HEK293 (cell line): ENCODE measurements around the gene IFT43.

Experiments
- CTCF ChIA-PET: fragments of 350-600 bp; formaldehyde crosslinking; extraction: SDS; loops from one replicate; lab custom pipeline; 2021; ENCODE audit warnings: antibody characterized with exemption; lab: Yijun Ruan, JAX
- POLR2A ChIA-PET: fragments of 300-600 bp; formaldehyde crosslinking; extraction: SDS; loops from one replicate; lab custom pipeline; 2020; ENCODE audit warnings: antibody characterized with exemption, inconsistent platforms; lab: Yijun Ruan, JAX
- H3K27ac ChIP-seq: fragments of 200-500 bp; sonication (Bioruptor generic); 2 replicates; pipeline ENCODE4 v1.5.1; 2014; ENCODE audit warnings: low read depth, low read length, control low read depth, inconsistent platforms; ENCODE audit errors: extremely low read depth
- H3K36me3 ChIP-seq, 2 experiments: fragments of 200-500 bp in 1 of 2; sonication (Bioruptor generic) in 1 of 2; 1 replicate in 1 of 2; 2 replicates in 1 of 2; pipeline ENCODE4 v1.5.1; 2014 to 2017; ENCODE audit warnings: inconsistent platforms in 2 of 2, low read length in 2 of 2; ENCODE audit not compliant: control insufficient read depth in 2 of 2, insufficient read depth in 1 of 2
- H3K4me1 ChIP-seq: fragments of 200-500 bp; sonication (Bioruptor generic); 2 replicates; pipeline ENCODE4 v1.5.1; 2014; ENCODE audit warnings: mild to moderate bottlenecking, low read length, inconsistent platforms; ENCODE audit not compliant: control insufficient read depth, insufficient read depth
- H3K4me3 ChIP-seq: 2 replicates; pipeline ENCODE4 v1.5.1; 2011; ENCODE audit warnings: low read depth, mild to moderate bottlenecking, control low read depth, low read length, moderate library complexity
- H3K9me3 ChIP-seq: fragments of 200-500 bp; sonication (Bioruptor generic); 2 replicates; pipeline ENCODE4 v1.5.1; 2014; ENCODE audit warnings: low read depth, low read length, inconsistent platforms; ENCODE audit not compliant: control insufficient read depth, insufficient read depth
- EGR2 ChIP-seq: fragments of 450-650 bp; formaldehyde crosslinking; IDR thresholded peaks from 2 replicates; pipeline ENCODE4 v1.5.1; 2016; ENCODE audit warnings: low read depth, missing biosample characterization, missing genetic modification characterization
- GLIS2 ChIP-seq: fragments of 450-650 bp; formaldehyde crosslinking; IDR thresholded peaks from 2 replicates; pipeline ENCODE4 v1.5.1; 2016; ENCODE audit warnings: missing biosample characterization, missing genetic modification characterization
- KLF1 ChIP-seq: fragments of 450-650 bp; formaldehyde crosslinking; IDR thresholded peaks from 2 replicates; pipeline ENCODE4 v1.5.1; 2016; ENCODE audit warnings: missing biosample characterization, missing genetic modification characterization
- KLF16 ChIP-seq: fragments of 450-650 bp; formaldehyde crosslinking; IDR thresholded peaks from 2 replicates; pipeline ENCODE4 v1.5.1; 2017; ENCODE audit warnings: missing biosample characterization, missing genetic modification characterization
- KLF8 ChIP-seq: fragments of 450-650 bp; formaldehyde crosslinking; IDR thresholded peaks from 2 replicates; pipeline ENCODE4 v1.5.1; 2016; ENCODE audit warnings: missing biosample characterization, missing genetic modification characterization
- SCRT2 ChIP-seq: fragments of 450-650 bp; formaldehyde crosslinking; IDR thresholded peaks from 2 replicates; pipeline ENCODE4 v1.5.1; 2016; ENCODE audit warnings: missing biosample characterization, missing genetic modification characterization
- SP3 ChIP-seq: fragments of 450-650 bp; formaldehyde crosslinking; IDR thresholded peaks from 2 replicates; pipeline ENCODE4 v1.5.1; 2016; ENCODE audit warnings: missing biosample characterization, missing genetic modification characterization
- ZFHX2 ChIP-seq: fragments of 450-650 bp; formaldehyde crosslinking; conservative IDR thresholded peaks from 2 replicates; pipeline ENCODE4 v1.5.1; 2016; ENCODE audit warnings: missing biosample characterization, missing genetic modification characterization
- ZFP69B ChIP-seq: fragments of 450-650 bp; formaldehyde crosslinking; IDR thresholded peaks from 2 replicates; pipeline ENCODE4 v1.5.1; 2016; ENCODE audit warnings: missing biosample characterization, missing genetic modification characterization
- ZNF10 ChIP-seq: fragments of 450-650 bp; formaldehyde crosslinking; IDR thresholded peaks from 2 replicates; pipeline ENCODE4 v1.5.1; 2017; ENCODE audit warnings: missing biosample characterization, missing genetic modification characterization
- ZNF133 ChIP-seq: fragments of 450-650 bp; formaldehyde crosslinking; IDR thresholded peaks from 2 replicates; pipeline ENCODE4 v1.5.1; 2016; ENCODE audit warnings: missing biosample characterization, missing genetic modification characterization
- ZNF223 ChIP-seq: fragments of 450-650 bp; formaldehyde crosslinking; IDR thresholded peaks from 2 replicates; pipeline ENCODE4 v1.5.1; 2016; ENCODE audit warnings: missing biosample characterization, missing genetic modification characterization
- ZNF514 ChIP-seq: fragments of 450-650 bp; formaldehyde crosslinking; IDR thresholded peaks from 2 replicates; pipeline ENCODE4 v1.5.1; 2016; ENCODE audit warnings: missing biosample characterization, missing genetic modification characterization
- ZNF544 ChIP-seq: fragments of 450-650 bp; formaldehyde crosslinking; IDR thresholded peaks from 2 replicates; pipeline ENCODE4 v1.5.0; 2017; ENCODE audit warnings: missing biosample characterization, missing genetic modification characterization
- ZNF623 ChIP-seq: fragments of 450-650 bp; formaldehyde crosslinking; IDR thresholded peaks from 2 replicates; pipeline ENCODE4 v1.5.1; 2016; ENCODE audit warnings: missing biosample characterization, missing genetic modification characterization
- ZNF747 ChIP-seq: fragments of 450-650 bp; formaldehyde crosslinking; IDR thresholded peaks from 2 replicates; pipeline ENCODE4 v1.5.1; 2016; ENCODE audit warnings: missing biosample characterization, missing genetic modification characterization
- ZSCAN30 ChIP-seq: fragments of 450-650 bp; IDR thresholded peaks from 2 replicates; pipeline ENCODE4 v1.5.1; 2018; ENCODE audit warnings: missing biosample characterization, mild to moderate bottlenecking, missing genetic modification characterization, moderate library complexity
- TF ChIP-seq, protein P1 (sequence below): fragments of 450-650 bp; formaldehyde crosslinking; IDR thresholded peaks from 2 replicates; pipeline ENCODE4 v1.5.0; 2017; ENCODE audit warnings: missing biosample characterization, missing genetic modification characterization, borderline replicate concordance

Gene IFT43

DNA sequence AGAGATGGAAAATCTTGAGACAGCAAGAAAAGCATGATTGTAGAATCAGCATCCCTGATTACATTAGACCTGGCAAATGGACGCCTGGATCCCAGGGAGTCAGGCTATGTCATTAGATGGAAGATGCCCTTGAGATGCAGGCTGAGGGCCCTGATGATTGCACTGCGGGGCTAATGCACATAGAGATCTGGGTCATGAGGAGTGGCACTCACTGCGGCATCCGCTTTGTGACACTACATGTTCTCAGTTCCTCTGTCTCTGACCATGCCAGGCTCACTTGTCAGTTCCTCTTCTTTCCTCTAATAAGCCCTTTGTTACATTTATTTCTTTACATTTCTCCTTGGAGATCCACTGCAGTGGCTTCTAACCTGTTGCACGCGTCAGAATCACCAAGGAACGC lies 96.1 kb downstream of the IFT43 start:
- Histone ChIP-seq H3K9me3 (no peaks in the 10 kb centered on the region), H3K27ac (no peak overlapping the region), H3K36me3 (peaks cover 0 to 13% of the 10 kb centered on the region in 2 experiments; a peak in 1 of 3 replicates), H3K4me3 (no peak overlapping the region), H3K4me1 (no peaks in the 10 kb centered on the region)
- no peak for TF ChIP-seq ZNF623 (tag by site-specific recombination)
- TF ChIP-seq SCRT2 (tag by site-specific recombination), result peak; percentile 47; the same call in 1 of the 2 replicates
- POLR2A ChIA-PET, result no interaction called here
- CTCF ChIA-PET, result no interaction called here

DNA sequence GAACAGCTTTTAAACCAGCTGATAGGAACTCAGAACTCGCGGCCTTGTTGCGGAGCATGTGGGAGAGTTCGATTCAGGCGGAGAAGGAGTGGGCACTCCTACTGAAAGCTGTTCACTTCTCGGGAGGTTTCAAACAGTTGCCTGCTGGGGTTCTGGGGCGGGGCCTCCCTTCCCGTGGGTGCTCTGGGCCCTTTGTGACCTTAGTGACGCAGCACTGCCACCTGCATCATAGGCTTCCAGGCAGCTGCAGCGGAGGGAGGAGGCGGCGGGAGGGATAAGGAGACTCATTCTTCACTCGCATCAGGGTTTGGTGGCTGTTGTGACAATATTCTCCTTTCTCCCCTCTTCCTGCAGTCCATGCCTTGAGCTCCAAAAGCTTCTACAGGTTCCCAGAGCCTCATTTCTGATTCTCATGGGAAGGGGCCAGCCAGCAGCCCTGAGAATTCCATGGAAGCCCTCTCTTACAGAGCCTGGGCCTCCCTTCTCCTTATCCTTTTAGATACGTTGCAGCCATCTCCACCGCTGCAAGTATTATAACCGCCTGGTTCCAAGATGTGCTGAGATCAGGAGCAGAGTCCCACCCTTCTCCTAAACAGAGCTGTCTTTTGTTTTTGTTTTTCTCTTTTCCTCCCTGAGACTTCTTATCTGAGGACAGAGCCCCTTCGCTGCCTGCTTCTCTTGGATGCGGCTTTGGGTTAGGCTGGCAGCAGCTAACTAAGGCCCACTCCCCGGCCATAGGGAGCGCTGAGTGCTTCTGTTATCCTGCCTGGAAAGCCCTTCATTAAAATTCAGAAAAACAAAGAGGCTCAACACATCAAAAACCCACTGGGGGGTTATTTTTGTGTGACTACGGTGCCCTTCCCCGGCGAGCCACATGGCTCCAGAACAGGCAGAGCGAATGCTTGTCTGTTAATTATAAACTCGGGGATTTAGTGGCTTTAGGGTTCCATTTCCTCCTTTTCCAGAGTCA lies 98.5 kb downstream of the IFT43 start:
- Histone ChIP-seq H3K4me1 (no peaks in the 10 kb centered on the region), H3K4me3 (no peak overlapping the region), H3K36me3 (peaks cover 0 to 13% of the 10 kb centered on the region in 2 experiments; a peak in 1 of 3 replicates), H3K27ac (no peak overlapping the region), H3K9me3 (no peaks in the 10 kb centered on the region)
- no peak for TF ChIP-seq ZNF133 (tag by site-specific recombination)
- no peak for TF ChIP-seq KLF16 (tag by site-specific recombination)
- TF ChIP-seq ZNF544 (tag by site-specific recombination), result no peak
- peak; percentile 30; the same call in 1 of the 2 replicates for TF ChIP-seq ZFHX2
- 0 out of 2 replicates have a peak, but pooled peaks have one; percentile 39 for TF ChIP-seq EGR2 (tag by site-specific recombination)
- ChIA-PET POLR2A (no interaction called here), CTCF (no interaction called here)

DNA sequence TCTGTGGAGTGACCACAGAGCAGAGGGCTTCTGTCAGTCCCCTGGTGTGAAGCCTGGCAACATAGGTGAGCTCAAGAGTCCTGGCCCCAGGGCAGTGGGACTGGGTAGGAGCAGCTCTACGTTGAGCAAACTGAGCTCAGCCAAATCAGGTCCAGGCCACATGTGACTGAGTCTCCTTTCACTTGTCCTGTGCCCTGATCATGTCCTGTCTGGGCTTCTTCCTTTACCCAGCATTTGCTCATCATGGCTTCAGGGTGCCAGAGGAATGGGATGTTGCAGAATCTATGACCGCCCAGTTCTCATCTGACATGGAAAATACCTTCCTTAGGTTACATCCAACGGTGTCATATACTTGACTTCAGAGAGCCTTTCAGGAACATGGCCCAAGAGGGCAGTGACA lies 99.8 kb downstream of the IFT43 start:
- Histone ChIP-seq H3K4me1 (no peaks in the 10 kb centered on the region), H3K9me3 (no peaks in the 10 kb centered on the region), H3K4me3 (no peak overlapping the region), H3K27ac (no peak overlapping the region), H3K36me3 (peaks cover 0 to 13% of the 10 kb centered on the region in 2 experiments; a peak in 1 of 3 replicates)
- ChIA-PET POLR2A (no interaction called here), CTCF (no interaction called here)
- TF ChIP-seq ZSCAN30 (tag by site-specific recombination) (no peak), SP3 (tag by site-specific recombination) (no peak), KLF1 (tag by site-specific recombination) (no peak), GLIS2 (no peak), ZNF514 (tag by site-specific recombination) (no peak), ZFP69B (no peak), ZNF223 (tag by site-specific recombination) (no peak), KLF8 (tag by site-specific recombination) (no peak), ZNF747 (tag by site-specific recombination) (no peak), ZNF10 (tag by site-specific recombination) (no peak)
- TF ChIP-seq, protein P1, sequence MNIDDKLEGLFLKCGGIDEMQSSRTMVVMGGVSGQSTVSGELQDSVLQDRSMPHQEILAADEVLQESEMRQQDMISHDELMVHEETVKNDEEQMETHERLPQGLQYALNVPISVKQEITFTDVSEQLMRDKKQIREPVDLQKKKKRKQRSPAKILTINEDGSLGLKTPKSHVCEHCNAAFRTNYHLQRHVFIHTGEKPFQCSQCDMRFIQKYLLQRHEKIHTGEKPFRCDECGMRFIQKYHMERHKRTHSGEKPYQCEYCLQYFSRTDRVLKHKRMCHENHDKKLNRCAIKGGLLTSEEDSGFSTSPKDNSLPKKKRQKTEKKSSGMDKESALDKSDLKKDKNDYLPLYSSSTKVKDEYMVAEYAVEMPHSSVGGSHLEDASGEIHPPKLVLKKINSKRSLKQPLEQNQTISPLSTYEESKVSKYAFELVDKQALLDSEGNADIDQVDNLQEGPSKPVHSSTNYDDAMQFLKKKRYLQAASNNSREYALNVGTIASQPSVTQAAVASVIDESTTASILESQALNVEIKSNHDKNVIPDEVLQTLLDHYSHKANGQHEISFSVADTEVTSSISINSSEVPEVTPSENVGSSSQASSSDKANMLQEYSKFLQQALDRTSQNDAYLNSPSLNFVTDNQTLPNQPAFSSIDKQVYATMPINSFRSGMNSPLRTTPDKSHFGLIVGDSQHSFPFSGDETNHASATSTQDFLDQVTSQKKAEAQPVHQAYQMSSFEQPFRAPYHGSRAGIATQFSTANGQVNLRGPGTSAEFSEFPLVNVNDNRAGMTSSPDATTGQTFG, result no peak
